ENCODE measurements around the gene GALNT13. TPM values are rescaled to one million over a fixed set of nuclear protein-coding genes. Genes with fewer than 3 reads are reported as not detected.

The GALNT13 gene
- total and polyA plus RNA-seq, 10 of the 15 experiments (the other 5 are each of a cell fraction or from before 2014, with no cell fraction given) = 0.04 TPM; not detected in 9

- TF ChIP-seq, protein P1, sequence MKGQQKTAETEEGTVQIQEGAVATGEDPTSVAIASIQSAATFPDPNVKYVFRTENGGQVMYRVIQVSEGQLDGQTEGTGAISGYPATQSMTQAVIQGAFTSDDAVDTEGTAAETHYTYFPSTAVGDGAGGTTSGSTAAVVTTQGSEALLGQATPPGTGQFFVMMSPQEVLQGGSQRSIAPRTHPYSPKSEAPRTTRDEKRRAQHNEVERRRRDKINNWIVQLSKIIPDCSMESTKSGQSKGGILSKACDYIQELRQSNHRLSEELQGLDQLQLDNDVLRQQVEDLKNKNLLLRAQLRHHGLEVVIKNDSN (IDR thresholded peaks at IDR 0.05; ENCODE audit: borderline replicate concordance, extremely low read length, insufficient read depth, low read depth, low read length) = no peak
- TF ChIP-seq RUNX3 (IDR thresholded peaks at IDR 0.05; ENCODE audit: low read length) (no peak), CHD1 (IDR thresholded peaks at IDR 0.05; ENCODE audit: low read depth, low read length) (no peak), ELK1 (IDR thresholded peaks at IDR 0.05; ENCODE audit: low read depth, low read length) (no peak)
- TF ChIP-seq, protein P2, sequence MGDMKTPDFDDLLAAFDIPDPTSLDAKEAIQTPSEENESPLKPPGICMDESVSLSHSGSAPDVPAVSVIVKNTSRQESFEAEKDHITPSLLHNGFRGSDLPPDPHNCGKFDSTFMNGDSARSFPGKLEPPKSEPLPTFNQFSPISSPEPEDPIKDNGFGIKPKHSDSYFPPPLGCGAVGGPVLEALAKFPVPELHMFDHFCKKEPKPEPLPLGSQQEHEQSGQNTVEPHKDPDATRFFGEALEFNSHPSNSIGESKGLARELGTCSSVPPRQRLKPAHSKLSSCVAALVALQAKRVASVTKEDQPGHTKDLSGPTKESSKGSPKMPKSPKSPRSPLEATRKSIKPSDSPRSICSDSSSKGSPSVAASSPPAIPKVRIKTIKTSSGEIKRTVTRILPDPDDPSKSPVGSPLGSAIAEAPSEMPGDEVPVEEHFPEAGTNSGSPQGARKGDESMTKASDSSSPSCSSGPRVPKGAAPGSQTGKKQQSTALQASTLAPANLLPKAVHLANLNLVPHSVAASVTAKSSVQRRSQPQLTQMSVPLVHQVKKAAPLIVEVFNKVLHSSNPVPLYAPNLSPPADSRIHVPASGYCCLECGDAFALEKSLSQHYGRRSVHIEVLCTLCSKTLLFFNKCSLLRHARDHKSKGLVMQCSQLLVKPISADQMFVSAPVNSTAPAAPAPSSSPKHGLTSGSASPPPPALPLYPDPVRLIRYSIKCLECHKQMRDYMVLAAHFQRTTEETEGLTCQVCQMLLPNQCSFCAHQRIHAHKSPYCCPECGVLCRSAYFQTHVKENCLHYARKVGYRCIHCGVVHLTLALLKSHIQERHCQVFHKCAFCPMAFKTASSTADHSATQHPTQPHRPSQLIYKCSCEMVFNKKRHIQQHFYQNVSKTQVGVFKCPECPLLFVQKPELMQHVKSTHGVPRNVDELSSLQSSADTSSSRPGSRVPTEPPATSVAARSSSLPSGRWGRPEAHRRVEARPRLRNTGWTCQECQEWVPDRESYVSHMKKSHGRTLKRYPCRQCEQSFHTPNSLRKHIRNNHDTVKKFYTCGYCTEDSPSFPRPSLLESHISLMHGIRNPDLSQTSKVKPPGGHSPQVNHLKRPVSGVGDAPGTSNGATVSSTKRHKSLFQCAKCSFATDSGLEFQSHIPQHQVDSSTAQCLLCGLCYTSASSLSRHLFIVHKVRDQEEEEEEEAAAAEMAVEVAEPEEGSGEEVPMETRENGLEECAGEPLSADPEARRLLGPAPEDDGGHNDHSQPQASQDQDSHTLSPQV (IDR thresholded peaks at IDR 0.05) = no peak
Measured at GRCh38 chr2:154307007-154307406, 435.3 kb downstream of the GALNT13 start (continued).

DNA sequence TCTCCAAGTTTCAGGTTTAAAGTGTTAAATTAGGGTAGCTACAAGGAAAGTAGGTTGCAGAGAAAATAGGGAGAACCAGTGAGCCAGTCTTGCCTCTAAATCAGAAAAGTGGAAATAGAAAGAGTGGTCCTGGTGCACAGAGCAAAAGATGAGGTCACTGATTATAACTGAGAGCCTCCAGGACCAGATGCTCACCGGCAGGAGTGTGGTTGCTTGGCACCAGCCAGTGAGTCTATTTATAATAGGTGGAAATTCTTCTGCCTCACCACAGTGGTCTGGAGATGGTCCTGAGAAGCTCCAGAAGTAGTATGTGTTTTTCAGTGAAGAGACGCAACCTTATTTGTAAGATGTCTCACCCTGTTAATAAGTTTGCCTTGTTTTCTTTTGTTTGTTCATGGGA is 452.9 kb downstream of the GALNT13 start:
- Histone ChIP-seq H4K20me1 (ENCODE audit: control insufficient read depth, insufficient read depth) (no peaks in the 10 kb centered on the region), H3K4me3 (no peak overlapping the region), H3K4me1 (ENCODE audit: control insufficient read depth, insufficient read depth, low read length) (no peaks in the 10 kb centered on the region), H3K4me2 (ENCODE audit: control insufficient read depth, insufficient read depth) (no peak overlapping the region), H3K9me3 (replicated peaks; ENCODE audit: control insufficient read depth, insufficient read depth, low read length) (no peaks in the 10 kb centered on the region), H3K79me2 (ENCODE audit: control insufficient read depth, insufficient read depth, low read length) (no peaks in the 10 kb centered on the region), H3K9ac (ENCODE audit: control insufficient read depth, insufficient read depth, low read length) (no peak overlapping the region), H2AFZ (ENCODE audit: control insufficient read depth, low read depth, low read length) (no peak overlapping the region), H3K27ac (ENCODE audit: control insufficient read depth, insufficient read depth) (no peak overlapping the region), H3K36me3 (ENCODE audit: control insufficient read depth in 2 of 2, insufficient read depth in 2 of 2, low read length in 1 of 2) (no peaks in the 10 kb centered on the region), H3K27me3 (replicated peaks in 1 of 2; ENCODE audit: control insufficient read depth in 2 of 2, insufficient read depth in 2 of 2, low read length in 1 of 2) (no peaks in the 10 kb centered on the region)
- intact Hi-C loops (cut with micrococcal nuclease; ENCODE audit: unreplicated experiment) = no loop called here
- no peak for DNase-seq (ENCODE audit: low read depth, low spot score)
- no peak for FAIRE-seq
- no TSS peak for BruUV-seq (replicated peaks)
- ATAC-seq = no peak
- CTCF ChIA-PET = no interaction called here
- in situ Hi-C loops (cut with MboI) = no loop called here
- SMC1A ChIA-PET (ENCODE audit: uncharacterized antibody, unreplicated experiment) = no interaction called here
- POLR2A ChIA-PET = no interaction called here
- WGBS (ENCODE audit: insufficient coverage, insufficient replicate concordance, low lambda C conversion rate, missing lambda C conversion rate) = 65% methylated on average over 2 of the region's 2 CpGs
- RAD21 ChIA-PET (ENCODE audit: unreplicated experiment) = no interaction called here
- TF ChIP-seq PAX8 (IDR thresholded peaks at IDR 0.05) (no peak), HDAC6 (IDR thresholded peaks at IDR 0.05; ENCODE audit: unreplicated experiment) (no peak), SRF (IDR thresholded peaks at IDR 0.05; ENCODE audit: low read depth in 2 of 2, low read length in 2 of 2) (no peak), JUND (IDR thresholded peaks at IDR 0.05; ENCODE audit: low read depth, low read length) (no peak), RELA (IDR thresholded peaks at IDR 0.05; ENCODE audit: borderline replicate concordance, partially characterized antibody) (no peak), HDGF (IDR thresholded peaks at IDR 0.05) (no peak), SMC3 (IDR thresholded peaks at IDR 0.05; ENCODE audit: borderline replicate concordance, low read length) (no peak), RELB (IDR thresholded peaks at IDR 0.05; ENCODE audit: low read depth) (no peak), POLR2A (IDR thresholded peaks at IDR 0.05; ENCODE audit: low read depth, low read length) (no peak), MYC (IDR thresholded peaks at IDR 0.05; ENCODE audit: insufficient read depth, insufficient read length, insufficient replicate concordance, low read length, severe bottlenecking) (no peak), TBL1XR1 (IDR thresholded peaks at IDR 0.05; ENCODE audit: low read depth, low read length) (no peak)

Measured in GM12878 (cell line).